ENCODE data around the gene IGF2BP2.
"Not testable (repeated sequence)": the region's sequence is repeated elsewhere in the genome, so short reads cannot be mapped to it uniquely, and the experiment has no call there.

Gene IGF2BP2

GRCh38 chr3:185659942-185660921 lies 164.6 kb downstream of the IGF2BP2 start:
- peak; percentile 35 for DNase-seq (ENCODE audit: low read depth)

DNA sequence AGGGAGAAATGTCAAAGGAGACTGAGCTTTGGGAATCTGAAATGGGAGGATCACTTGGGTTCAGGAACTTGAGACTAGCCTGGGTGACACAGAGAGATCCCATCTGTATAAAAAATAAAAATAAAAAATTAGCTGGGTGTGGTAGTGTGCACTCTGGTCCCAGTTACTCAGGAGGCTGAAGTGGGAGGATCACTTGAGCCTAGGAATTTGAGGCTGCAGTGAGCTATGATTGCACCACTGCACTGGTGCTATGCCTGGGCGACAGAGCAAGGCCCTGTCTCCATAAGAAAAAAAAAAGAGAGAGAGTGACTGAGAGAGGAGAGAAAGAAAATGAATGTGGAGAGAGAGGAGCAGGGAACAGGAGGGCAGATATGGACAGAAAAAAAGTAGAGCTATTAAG lies 165.9 kb downstream of the IGF2BP2 start:
- no peak for DNase-seq (ENCODE audit: low read depth)

DNA sequence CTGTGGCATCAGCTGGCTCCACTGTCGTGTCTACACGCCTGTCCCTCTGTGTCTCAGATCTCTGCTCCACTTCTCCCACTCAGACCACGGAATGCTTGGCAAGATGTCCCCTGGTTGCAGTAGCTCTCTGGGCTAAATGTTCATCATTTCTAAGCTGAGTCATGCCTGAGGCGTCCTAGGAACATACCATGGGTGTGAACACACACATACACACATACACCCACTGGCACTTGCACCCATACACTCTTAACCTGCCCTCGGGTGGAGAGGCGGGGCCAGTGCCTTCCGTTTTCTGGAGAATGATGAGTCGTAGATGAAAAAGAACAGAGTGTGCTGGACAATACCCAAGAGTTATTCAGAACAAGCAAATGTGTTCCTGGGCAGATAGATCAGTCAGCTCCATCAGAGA lies 166.3 kb downstream of the IGF2BP2 start:
- no peak for DNase-seq (ENCODE audit: low read depth)

GRCh38 chr3:185657691-185658503 lies 166.9 kb downstream of the IGF2BP2 start:
- no peak for DNase-seq (ENCODE audit: low read depth)

GRCh38 chr3:185657211-185657610 lies 167.6 kb downstream of the IGF2BP2 start:
- DNase-seq (ENCODE audit: low read depth): no peak

DNA sequence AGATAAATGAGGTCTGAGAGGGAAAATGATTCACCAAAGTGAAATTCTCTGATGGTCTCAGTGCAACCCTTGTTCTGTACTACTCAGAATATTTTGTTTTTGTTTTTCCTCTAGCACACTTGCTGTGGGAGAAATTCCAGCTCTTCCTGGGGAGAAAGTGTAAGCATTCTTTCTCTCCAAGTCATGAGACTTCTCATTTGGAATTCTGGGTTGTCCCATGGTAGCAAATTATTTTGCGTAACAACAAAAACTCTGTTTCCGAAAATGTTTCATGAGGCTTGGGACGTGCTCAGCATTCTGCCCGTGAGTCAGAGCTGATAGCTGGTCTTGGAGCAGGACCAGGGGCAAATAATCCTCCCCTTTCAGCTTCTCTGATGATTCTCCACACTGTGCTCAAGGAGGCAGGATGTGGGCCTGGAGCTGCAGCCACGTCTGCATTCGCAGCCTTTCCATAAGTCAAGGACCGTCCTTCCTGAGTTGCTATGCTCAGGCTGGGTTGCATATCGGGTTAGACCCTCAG lies 168.5 kb downstream of the IGF2BP2 start:
- no peak for DNase-seq (ENCODE audit: low read depth)

GRCh38 chr3:185655426-185656320 lies 169.2 kb downstream of the IGF2BP2 start:
- no peak for DNase-seq (ENCODE audit: low read depth)

GRCh38 chr3:185654758-185655145 lies 170.1 kb downstream of the IGF2BP2 start:
- DNase-seq (ENCODE audit: low read depth): no peak

- no peak for DNase-seq (ENCODE audit: low read depth)
These were observed 170.7 kb downstream of the IGF2BP2 start for GRCh38 chr3:185653949-185654757.

- DNase-seq (ENCODE audit: low read depth): no peak
These were observed 172.9 kb downstream of the IGF2BP2 start for GRCh38 chr3:185651971-185652370.

GRCh38 chr3:185649414-185649813 lies 175.4 kb downstream of the IGF2BP2 start:
- no peak for DNase-seq (ENCODE audit: low read depth)

DNA sequence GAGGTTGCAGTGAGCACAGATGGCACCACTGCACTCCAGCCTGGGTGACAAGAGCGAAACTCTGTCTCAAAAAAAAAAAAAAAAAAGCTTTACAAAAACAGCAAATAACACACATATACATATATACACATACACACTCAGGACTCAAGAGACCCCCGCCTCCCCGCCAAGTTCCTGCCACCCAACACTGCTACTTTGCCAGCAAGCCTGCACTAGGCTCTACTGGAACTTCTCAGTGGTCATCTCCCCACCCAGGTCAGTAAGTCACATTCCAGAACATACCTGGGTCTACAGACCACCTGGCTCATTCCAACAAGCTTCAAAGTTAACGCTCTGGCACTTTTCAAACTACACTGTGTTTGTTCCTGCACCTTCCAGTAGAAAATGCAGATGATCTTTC lies 176.4 kb downstream of the IGF2BP2 start:
- DNase-seq (ENCODE audit: low read depth): no peak

DNA sequence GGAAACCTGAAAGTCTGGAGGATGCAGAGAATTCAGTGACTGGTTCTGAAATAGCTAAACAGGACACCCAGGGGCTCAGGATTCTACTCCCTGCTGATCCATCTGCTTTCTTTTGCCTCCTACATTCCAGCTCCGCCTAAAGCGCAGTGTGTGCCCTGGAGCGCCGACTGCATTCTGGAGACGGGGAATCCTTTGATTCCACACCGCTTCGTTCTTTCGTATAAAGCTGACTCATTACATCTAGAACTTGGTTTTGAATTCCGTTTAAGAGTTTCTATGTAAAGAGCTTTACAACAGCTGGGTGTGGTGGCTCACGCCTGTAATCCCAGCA lies 177.0 kb downstream of the IGF2BP2 start:
- no peak for DNase-seq (ENCODE audit: low read depth)

DNA sequence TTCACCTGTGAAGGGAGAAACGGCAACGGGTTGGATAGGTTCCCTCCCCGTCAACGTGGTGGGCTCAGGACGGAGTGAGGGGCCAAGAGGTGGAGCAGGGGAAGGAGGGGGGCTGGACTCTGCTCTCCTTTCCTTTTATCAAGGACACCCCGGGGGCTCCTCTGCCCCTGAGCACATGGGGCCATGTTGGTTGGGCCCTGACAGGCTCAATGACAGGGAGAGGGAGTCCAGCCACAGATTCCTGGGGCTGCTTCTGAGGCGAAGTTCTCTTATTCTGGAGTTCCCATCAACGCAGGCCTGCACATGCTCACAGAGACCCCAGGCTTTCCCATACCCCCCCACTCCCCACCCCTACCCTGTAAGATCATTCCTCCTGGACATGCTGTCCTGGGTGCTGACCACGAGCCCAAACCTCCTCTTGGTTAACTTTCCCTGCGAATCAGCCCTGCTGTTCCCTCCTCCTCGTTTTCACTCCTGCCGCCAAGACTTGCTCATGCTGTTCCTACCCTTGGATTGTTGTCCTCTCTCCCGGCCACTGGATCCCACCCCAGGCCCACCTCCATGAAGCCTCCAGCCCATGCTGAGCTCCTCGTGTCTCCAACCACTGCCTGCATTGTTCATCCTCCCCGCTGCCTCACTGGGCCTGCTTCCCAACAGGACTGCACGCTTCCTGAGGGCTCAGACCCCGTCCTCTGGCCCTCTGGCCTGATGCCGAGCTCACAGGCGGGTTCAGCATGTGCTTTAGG lies 177.5 kb downstream of the IGF2BP2 start:
- DNase-seq (ENCODE audit: low read depth): no peak

DNA sequence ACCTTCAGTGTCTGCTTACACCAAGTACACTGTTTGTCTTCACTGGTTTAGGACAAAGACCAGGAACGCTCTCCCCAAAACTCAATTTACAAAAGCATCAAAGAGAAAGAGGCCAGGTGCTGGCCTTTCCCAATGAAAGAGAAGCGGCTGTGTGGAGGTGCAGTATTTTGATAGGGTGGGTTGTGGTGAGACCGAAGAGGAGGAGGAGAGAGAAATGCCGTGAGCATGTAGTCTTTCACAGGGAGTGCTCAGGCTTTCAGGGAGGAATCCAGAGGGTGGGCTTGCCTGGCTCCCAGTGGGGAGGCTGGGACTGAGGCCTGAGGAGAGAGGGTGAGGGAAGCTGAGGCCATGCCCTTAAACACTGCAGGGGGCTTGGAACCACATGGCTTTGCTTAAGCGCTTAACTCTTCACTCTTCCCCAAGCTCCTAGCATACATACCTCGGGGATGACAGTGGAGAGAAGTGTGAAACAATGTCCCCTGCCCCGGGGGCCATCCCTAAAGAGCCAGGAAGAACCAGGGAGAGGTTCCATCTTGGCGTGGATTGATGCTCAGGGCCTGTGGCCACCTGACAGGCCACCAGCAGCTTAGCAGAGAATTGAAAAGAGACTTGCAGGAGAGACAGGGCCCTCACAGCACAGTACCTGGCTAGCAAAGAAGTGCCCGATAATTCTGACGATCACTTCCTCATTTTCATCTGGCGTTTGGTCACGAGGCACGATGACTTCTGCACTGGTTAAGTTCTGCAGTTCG lies 178.3 kb downstream of the IGF2BP2 start:
- DNase-seq (ENCODE audit: low read depth): no peak

GRCh38 chr3:185645596-185646381 lies 179.1 kb downstream of the IGF2BP2 start:
- DNase-seq (ENCODE audit: low read depth): no peak

GRCh38 chr3:185645191-185645590 lies 179.7 kb downstream of the IGF2BP2 start:
- DNase-seq (ENCODE audit: low read depth): not testable (repeated sequence)

GRCh38 chr3:185640308-185640707 lies 184.5 kb downstream of the IGF2BP2 start:
- DNase-seq (ENCODE audit: low read depth): no peak

Data from activated T-cell treated with anti-CD3 and anti-CD28 coated beads for 1 hour (primary cell).